ENCODE data around the gene RAC2. TPM values are rescaled to one million over a fixed set of nuclear protein-coding genes. Genes with fewer than 3 reads are reported as not detected.

RAC2 gene
- total RNA-seq, 1 donor from 2014 or later: 111 TPM

- H3K4me1 ChIP-seq: peaks cover 13% of the 10 kb centered on the region
- DNase-seq: no peak
- TF ChIP-seq CTCF (IDR thresholded peaks at IDR 0.05): no peak
- no peaks in the 10 kb centered on the region for H3K9me3 ChIP-seq
- peak overlapping the region; percentile 62 for H3K4me3 ChIP-seq
- H3K27me3 ChIP-seq (ENCODE audit: low read depth): peaks cover 9% of the 10 kb centered on the region
- peak overlapping the region; percentile 76 for H3K27ac ChIP-seq
- peak; percentile 30 to 48 for ATAC-seq
- intact Hi-C loops (cut with DNase I): no loop called here
- H3K36me3 ChIP-seq: peaks cover 5% of the 10 kb centered on the region
These were observed 40.2 kb upstream of the RAC2 start for GRCh38 chr22:37284126-37284804.

- Histone ChIP-seq H3K27me3 (ENCODE audit: low read depth) (peaks cover 9% of the 10 kb centered on the region), H3K4me1 (peaks cover 13% of the 10 kb centered on the region), H3K9me3 (no peaks in the 10 kb centered on the region), H3K36me3 (peaks cover 5% of the 10 kb centered on the region), H3K4me3 (peak overlapping the region; percentile 62), H3K27ac (peak overlapping the region; percentile 76)
- intact Hi-C loops (cut with DNase I): no loop called here
- no peak for TF ChIP-seq CTCF (IDR thresholded peaks at IDR 0.05)
- DNase-seq (no peak), ATAC-seq (peak in 1 of 2 donors; percentile 31)
These were observed 39.4 kb upstream of the RAC2 start for GRCh38 chr22:37283393-37283937.

- H3K27me3 ChIP-seq (ENCODE audit: low read depth): peaks cover 9% of the 10 kb centered on the region
- no peaks in the 10 kb centered on the region for H3K36me3 ChIP-seq
- ATAC-seq (peak; percentile 68 to 73), DNase-seq (peak; percentile 91)
- H3K4me3 ChIP-seq: peak within 1 kb of the TSS; percentile 62
- no peaks in the 10 kb centered on the region for H3K9me3 ChIP-seq
- peak within 1 kb of the TSS; percentile 76 for H3K27ac ChIP-seq
- H3K4me1 ChIP-seq: peaks cover 13% of the 10 kb centered on the region
- intact Hi-C loops (cut with DNase I): no loop called here
- TF ChIP-seq CTCF (IDR thresholded peaks at IDR 0.05): no peak
These were observed 38.3 kb upstream of the RAC2 start, which contains the start of gene CYTH4 for GRCh38 chr22:37282385-37282677. Gene CYTH4 (plus strand): TSS chr22:37282508. CDS start chr22:37282570, 62 bp downstream.

GRCh38 chr22:37281646-37282384 lies 37.7 kb upstream of the RAC2 start:
- no peak for TF ChIP-seq CTCF (IDR thresholded peaks at IDR 0.05)
- H3K27me3 ChIP-seq (ENCODE audit: low read depth): peaks cover 9% of the 10 kb centered on the region
- peak overlapping the region; percentile 62 for H3K4me3 ChIP-seq
- ATAC-seq: no peak
- DNase-seq: no peak
- peak overlapping the region; percentile 76 for H3K27ac ChIP-seq
- no peaks in the 10 kb centered on the region for H3K9me3 ChIP-seq
- intact Hi-C loops (cut with DNase I): no loop called here
- peaks cover 13% of the 10 kb centered on the region for H3K4me1 ChIP-seq
- H3K36me3 ChIP-seq: no peaks in the 10 kb centered on the region

GRCh38 chr22:37281195-37281594 lies 37.1 kb upstream of the RAC2 start:
- intact Hi-C loops (cut with DNase I): no loop called here
- peaks cover 9% of the 10 kb centered on the region for H3K4me1 ChIP-seq
- H3K27me3 ChIP-seq (ENCODE audit: low read depth): peaks cover 9% of the 10 kb centered on the region
- H3K27ac ChIP-seq: no peak overlapping the region
- H3K4me3 ChIP-seq: no peak overlapping the region
- H3K9me3 ChIP-seq: no peaks in the 10 kb centered on the region
- ATAC-seq (no peak), DNase-seq (no peak)
- H3K36me3 ChIP-seq: no peaks in the 10 kb centered on the region
- TF ChIP-seq CTCF (IDR thresholded peaks at IDR 0.05): no peak
